Tibial artery (tissue), 4 donors: ENCODE data around the gene RSPO4.

Experiments
- DNase-seq, 2 donors: peaks; one replicate each; pipeline ENCODE4 v3.0.0-alpha.2; 2019
- H3K27ac ChIP-seq, 2 donors: fragments of 200-600 bp; sonication (generic) in 1 of 2; 1 replicate in 1 of 2; 2 replicates in 1 of 2; pipeline ENCODE4 v1.5.1; 2018 to 2019; ENCODE audit warnings: mild to moderate bottlenecking in 1 of 2
- H3K27me3 ChIP-seq, 2 donors: fragments of 200-600 bp; sonication (generic) in 1 of 2; one replicate each; pipeline versions ENCODE4 v1.5.1 to v1.6.0; 2016 to 2019
- H3K36me3 ChIP-seq, 3 donors: fragments of 200-600 bp; sonication (generic) in 2 of 3; one replicate each; pipeline ENCODE4 v1.5.1; 2016 to 2019; ENCODE audit warnings: mild to moderate bottlenecking in 2 of 3
- H3K4me1 ChIP-seq, 4 donors: fragments of 200-600 bp; sonication (generic) in 2 of 4; 1 replicate in 3 of 4; 2 replicates in 1 of 4; pipeline ENCODE4 v1.5.1; 2016 to 2019
- H3K4me3 ChIP-seq, 2 donors: fragments of 200-600 bp; sonication (generic) in 1 of 2; 1 replicate in 1 of 2; 2 replicates in 1 of 2; pipeline ENCODE4 v1.5.1; 2018 to 2019; ENCODE audit warnings: mild to moderate bottlenecking in 2 of 2
- H3K9me3 ChIP-seq, 3 donors: fragments of 200-600 bp; sonication (generic) in 1 of 3; one replicate each; pipeline ENCODE4 v1.5.1; 2016 to 2019
- intact Hi-C: fragments of 100-400 bp; cut with DNase I; formaldehyde crosslinking; loops from one replicate; pipeline ENCODE4 v1.15.0; 2023; ENCODE audit warnings: low total_unique reads
- TF ChIP-seq, protein P1 (sequence below), 2 experiments: fragments of 200-600 bp in 1 of 2; fragments of 450-650 bp in 1 of 2; IDR thresholded peaks; one replicate each; pipeline ENCODE4 v1.5.1; 2017 to 2019; ENCODE audit warnings: antibody characterized with exemption in 2 of 2, mild to moderate bottlenecking in 1 of 2, moderate library complexity in 1 of 2

RSPO4 gene

GRCh38 chr20:1001911-1002681 is at the start of gene RSPO4:
Gene RSPO4, minus strand, starts transcription at chr20:1002311. Its CDS starts 147 bp downstream, at chr20:1002164.
- intact Hi-C loops: no loop called here
- peak in 1 of 2 donors; percentile 62 for DNase-seq
- peaks cover 0 to 14% (median 0%) of the 10 kb centered on the region in 4 donors for H3K4me1 ChIP-seq

DNA sequence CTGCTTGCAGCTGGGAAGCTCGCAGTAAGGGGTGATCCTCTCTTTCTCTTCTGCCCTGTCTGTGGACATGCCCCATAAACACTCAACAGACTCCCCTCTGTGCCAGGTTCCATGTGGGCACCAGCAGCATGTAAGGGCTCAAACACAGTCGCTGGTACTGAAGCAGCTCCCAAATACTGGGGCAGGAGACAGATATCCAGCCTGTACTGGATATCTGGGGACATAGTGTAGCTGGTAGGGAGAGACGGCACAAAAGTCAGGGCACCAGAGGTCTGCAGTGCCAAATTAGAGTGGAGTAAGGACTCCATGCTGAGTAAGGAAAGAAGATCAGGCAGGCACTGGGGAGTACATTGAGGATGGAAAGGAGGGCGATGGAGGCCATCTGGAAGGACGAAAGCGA is 48.3 kb upstream of the RSPO4 start:
- intact Hi-C loops: no loop called here
- no peak for DNase-seq
- TF ChIP-seq, protein P1, sequence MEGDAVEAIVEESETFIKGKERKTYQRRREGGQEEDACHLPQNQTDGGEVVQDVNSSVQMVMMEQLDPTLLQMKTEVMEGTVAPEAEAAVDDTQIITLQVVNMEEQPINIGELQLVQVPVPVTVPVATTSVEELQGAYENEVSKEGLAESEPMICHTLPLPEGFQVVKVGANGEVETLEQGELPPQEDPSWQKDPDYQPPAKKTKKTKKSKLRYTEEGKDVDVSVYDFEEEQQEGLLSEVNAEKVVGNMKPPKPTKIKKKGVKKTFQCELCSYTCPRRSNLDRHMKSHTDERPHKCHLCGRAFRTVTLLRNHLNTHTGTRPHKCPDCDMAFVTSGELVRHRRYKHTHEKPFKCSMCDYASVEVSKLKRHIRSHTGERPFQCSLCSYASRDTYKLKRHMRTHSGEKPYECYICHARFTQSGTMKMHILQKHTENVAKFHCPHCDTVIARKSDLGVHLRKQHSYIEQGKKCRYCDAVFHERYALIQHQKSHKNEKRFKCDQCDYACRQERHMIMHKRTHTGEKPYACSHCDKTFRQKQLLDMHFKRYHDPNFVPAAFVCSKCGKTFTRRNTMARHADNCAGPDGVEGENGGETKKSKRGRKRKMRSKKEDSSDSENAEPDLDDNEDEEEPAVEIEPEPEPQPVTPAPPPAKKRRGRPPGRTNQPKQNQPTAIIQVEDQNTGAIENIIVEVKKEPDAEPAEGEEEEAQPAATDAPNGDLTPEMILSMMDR (IDR thresholded peaks at IDR 0.05): no peak

More at GRCh38 chr20:1001911-1002681, at the start of gene RSPO4:
- H3K36me3 ChIP-seq: no peaks in the 10 kb centered on the region
- TF ChIP-seq, protein P1 (IDR thresholded peaks at IDR 0.05): no peak
- H3K27ac ChIP-seq: no peak within 1 kb of the TSS
- no peaks in the 10 kb centered on the region for H3K9me3 ChIP-seq
- H3K4me3 ChIP-seq: no peak within 1 kb of the TSS
- H3K27me3 ChIP-seq: peaks cover 0 to 61% of the 10 kb centered on the region in 2 donors

GRCh38 chr20:1045860-1046418 is 43.8 kb upstream of the RSPO4 start:
- Histone ChIP-seq H3K4me1 (no peaks in the 10 kb centered on the region), H3K27me3 (no peaks in the 10 kb centered on the region), H3K9me3 (no peaks in the 10 kb centered on the region), H3K4me3 (no peak overlapping the region), H3K27ac (no peak overlapping the region), H3K36me3 (no peaks in the 10 kb centered on the region)
- intact Hi-C loops: no loop called here
- DNase-seq: no peak
- TF ChIP-seq, protein P1 (IDR thresholded peaks at IDR 0.05): no peak

More for the DNA sequence above, 48.3 kb upstream of the RSPO4 start:
- no peak overlapping the region for H3K27ac ChIP-seq
- H3K9me3 ChIP-seq: no peaks in the 10 kb centered on the region
- H3K36me3 ChIP-seq: no peaks in the 10 kb centered on the region
- no peak overlapping the region for H3K4me3 ChIP-seq
- no peaks in the 10 kb centered on the region for H3K27me3 ChIP-seq
- H3K4me1 ChIP-seq: no peaks in the 10 kb centered on the region

DNA sequence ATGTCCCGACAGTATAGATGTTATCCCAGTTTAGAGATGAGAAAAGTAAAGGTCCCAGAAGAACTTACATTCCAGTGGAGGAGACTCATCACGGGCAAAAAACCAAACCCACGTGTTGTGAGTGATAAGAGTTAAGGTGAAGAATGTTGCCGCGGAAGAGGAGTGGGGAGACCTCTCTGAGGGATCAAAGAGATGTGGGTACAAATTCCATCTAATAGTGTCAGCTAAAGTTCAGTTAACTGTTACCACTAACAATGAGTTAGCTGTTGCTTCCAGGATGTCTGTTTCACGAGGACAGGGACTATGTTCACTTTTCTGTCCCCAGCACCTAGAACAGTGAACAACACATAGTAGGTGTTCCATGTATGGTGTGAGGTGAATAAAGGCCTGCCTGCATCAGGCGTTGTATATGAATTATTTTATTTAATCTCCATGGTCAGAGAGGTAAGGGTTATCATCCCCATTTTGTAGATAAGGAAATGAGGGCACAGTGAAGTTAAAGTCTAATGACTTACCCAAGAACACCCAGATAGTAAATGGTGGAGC is 39.8 kb upstream of the RSPO4 start:
- Histone ChIP-seq H3K9me3 (no peaks in the 10 kb centered on the region), H3K4me3 (no peak overlapping the region), H3K36me3 (no peaks in the 10 kb centered on the region), H3K4me1 (no peaks in the 10 kb centered on the region), H3K27ac (no peak overlapping the region), H3K27me3 (no peaks in the 10 kb centered on the region)
- TF ChIP-seq, protein P1 (IDR thresholded peaks at IDR 0.05): no peak
- no peak for DNase-seq
- intact Hi-C loops: no loop called here

DNA sequence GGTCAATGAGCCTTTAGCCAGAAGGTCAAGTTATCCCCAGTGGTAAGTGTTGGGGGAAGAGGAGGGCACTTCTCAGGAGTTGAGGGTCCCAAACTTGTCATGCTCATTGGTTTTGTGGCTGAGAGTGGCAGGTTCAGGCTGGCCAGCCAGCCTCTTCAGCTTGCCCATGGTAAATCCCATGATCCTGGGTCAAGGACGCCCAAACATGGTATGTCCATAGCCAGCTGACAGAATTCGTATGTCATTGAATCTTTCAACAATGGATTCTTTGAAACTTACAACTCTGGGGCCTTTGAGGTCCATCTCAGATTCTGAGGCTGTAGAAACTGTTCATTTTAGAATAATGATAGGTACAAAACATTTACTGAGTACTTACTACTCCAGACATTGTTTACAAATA is 36.1 kb upstream of the RSPO4 start:
- TF ChIP-seq, protein P1 (IDR thresholded peaks at IDR 0.05): no peak
- no peaks in the 10 kb centered on the region for H3K9me3 ChIP-seq
- H3K4me3 ChIP-seq: no peak overlapping the region
- intact Hi-C loops: no loop called here
- H3K27ac ChIP-seq: no peak overlapping the region
- no peak for DNase-seq
- no peaks in the 10 kb centered on the region for H3K27me3 ChIP-seq
- no peaks in the 10 kb centered on the region for H3K4me1 ChIP-seq
- no peaks in the 10 kb centered on the region for H3K36me3 ChIP-seq
